SU-DHL-6 (cell line): ENCODE results near the gene UBE2G2.

Source experiments
- H2AFZ ChIP-seq: fragments of 200-600 bp; sonication (generic); 2 replicates; pipeline ENCODE4 v1.6.1; 2014; ENCODE audit warnings: low read depth, mild to moderate bottlenecking, moderate library complexity, mixed read lengths, antibody characterized with exemption, low read length; ENCODE audit not compliant: severe bottlenecking
- H3F3A ChIP-seq: fragments of 200-600 bp; shearing (Covaris generic); 2 replicates; pipeline ENCODE4 v1.6.0; 2016; ENCODE audit warnings: antibody characterized with exemption, mild to moderate bottlenecking; ENCODE audit not compliant: insufficient read depth
- H3K27ac ChIP-seq: fragments of 200-600 bp; sonication (generic); 2 replicates; pipeline ENCODE4 v1.5.1; 2016; ENCODE audit warnings: low read depth, mild to moderate bottlenecking, low read length, moderate library complexity, mixed read lengths
- H3K27me3 ChIP-seq: fragments of 200-600 bp; sonication (generic), shearing (Covaris generic); 2 replicates; pipeline ENCODE4 v1.6.0; 2014; ENCODE audit warnings: mild to moderate bottlenecking, low read length
- H3K36me3 ChIP-seq: fragments of 200-600 bp; sonication (generic); 2 replicates; pipeline ENCODE4 v1.6.1; 2014; ENCODE audit warnings: mild to moderate bottlenecking, low read length, mixed read lengths
- H3K4me2 ChIP-seq: fragments of 300-600, 200-600 bp; shearing (Covaris generic), sonication (generic); 2 replicates; pipeline ENCODE4 v1.6.0; 2014; ENCODE audit warnings: low read length, low read depth, mild to moderate bottlenecking; ENCODE audit not compliant: poor library complexity, severe bottlenecking
- H3K4me3 ChIP-seq: fragments of 200-600 bp; sonication (generic); 2 replicates; pipeline ENCODE4 v1.5.1; 2014; ENCODE audit warnings: antibody characterized with exemption, low read length, mild to moderate bottlenecking, mixed read lengths; ENCODE audit not compliant: insufficient read depth, poor library complexity, severe bottlenecking
- H3K79me2 ChIP-seq: fragments of 200-600 bp; sonication (generic); 2 replicates; pipeline ENCODE4 v1.6.1; 2014; ENCODE audit warnings: mild to moderate bottlenecking, low read length, moderate library complexity; ENCODE audit not compliant: insufficient read depth
- H3K9ac ChIP-seq: fragments of 200-600 bp; sonication (generic); 2 replicates; pipeline ENCODE4 v1.7.0; 2014; ENCODE audit warnings: mild to moderate bottlenecking, low read length
- H3K9me2 ChIP-seq: fragments of 200-600 bp; sonication (generic); replicated peaks from 2 replicates; pipeline ENCODE4 v1.6.1; 2014; ENCODE audit warnings: low read length; ENCODE audit not compliant: insufficient read depth
- H3K9me3 ChIP-seq: fragments of 200-600 bp; sonication (generic); 2 replicates; pipeline ENCODE4 v1.6.1; 2014; ENCODE audit warnings: low read length, mixed read lengths; ENCODE audit not compliant: insufficient read depth
- H4K20me1 ChIP-seq: fragments of 200-600 bp; sonication (generic); 2 replicates; pipeline ENCODE4 v1.6.1; 2014; ENCODE audit warnings: low read depth, mild to moderate bottlenecking, antibody characterized with exemption, low read length, moderate library complexity, mixed read lengths
- CTCF ChIP-seq: fragments of 200-600 bp; sonication (generic); IDR thresholded peaks from one replicate; pipeline ENCODE4 v1.5.1; 2017; ENCODE audit warnings: antibody characterized with exemption, mild to moderate bottlenecking, low read length, moderate library complexity; ENCODE audit not compliant: insufficient read depth, poor library complexity, severe bottlenecking
- EZH2phosphoT487 ChIP-seq: fragments of 200-600 bp; sonication (generic), shearing (Covaris generic); conservative IDR thresholded peaks from 2 replicates; pipeline ENCODE4 v1.6.1; 2018; ENCODE audit warnings: mild to moderate bottlenecking, antibody characterized with exemption, low read length, moderate library complexity, mixed read lengths

The UBE2G2 gene

GRCh38 chr21:44813727-44814126 lies 12.1 kb upstream of the UBE2G2 start:
- Histone ChIP-seq H3K4me3 (no peak overlapping the region), H3K9ac (no peak overlapping the region), H4K20me1 (no peaks in the 10 kb centered on the region), H3K27me3 (no peaks in the 10 kb centered on the region), H3K36me3 (no peaks in the 10 kb centered on the region), H3K9me2 (no peaks in the 10 kb centered on the region), H3K79me2 (peaks cover 63% of the 10 kb centered on the region), H3F3A (0 out of 2 replicates have a peak, but pooled peaks cover 3% of the 10 kb centered on the region), H3K27ac (no peak overlapping the region), H2AFZ (no peak overlapping the region), H3K4me2 (no peak overlapping the region), H3K9me3 (no peaks in the 10 kb centered on the region)
- TF ChIP-seq EZH2phosphoT487 (no peak), CTCF (no peak)

GRCh38 chr21:44813149-44813548 lies 11.5 kb upstream of the UBE2G2 start:
- TF ChIP-seq CTCF, result no peak
- no peak for TF ChIP-seq EZH2phosphoT487
- no peaks in the 10 kb centered on the region for H3K9me3 ChIP-seq
- no peak overlapping the region for H3K27ac ChIP-seq
- H3F3A ChIP-seq, result 0 out of 2 replicates have a peak, but pooled peaks cover 3% of the 10 kb centered on the region
- H3K27me3 ChIP-seq, result no peaks in the 10 kb centered on the region
- H3K9ac ChIP-seq, result no peak overlapping the region
- H2AFZ ChIP-seq, result no peak overlapping the region
- peaks cover 63% of the 10 kb centered on the region for H3K79me2 ChIP-seq
- no peak overlapping the region for H3K4me3 ChIP-seq
- no peak overlapping the region for H3K4me2 ChIP-seq
- H4K20me1 ChIP-seq, result no peaks in the 10 kb centered on the region
- no peaks in the 10 kb centered on the region for H3K9me2 ChIP-seq
- no peaks in the 10 kb centered on the region for H3K36me3 ChIP-seq

- no peaks in the 10 kb centered on the region for H4K20me1 ChIP-seq
- H3K36me3 ChIP-seq, result no peaks in the 10 kb centered on the region
- TF ChIP-seq CTCF (no peak), EZH2phosphoT487 (no peak)
- H3K9me2 ChIP-seq, result no peaks in the 10 kb centered on the region
- H3F3A ChIP-seq, result 0 out of 2 replicates have a peak, but pooled peaks cover 3% of the 10 kb centered on the region
- no peak overlapping the region for H2AFZ ChIP-seq
- no peaks in the 10 kb centered on the region for H3K27me3 ChIP-seq
- H3K9ac ChIP-seq, result no peak overlapping the region
- no peak overlapping the region for H3K4me2 ChIP-seq
- H3K79me2 ChIP-seq, result peaks cover 63% of the 10 kb centered on the region
- no peak overlapping the region for H3K27ac ChIP-seq
- no peaks in the 10 kb centered on the region for H3K9me3 ChIP-seq
- no peak overlapping the region for H3K4me3 ChIP-seq
Measured at GRCh38 chr21:44812640-44813039, 11.0 kb upstream of the UBE2G2 start.

GRCh38 chr21:44810779-44811178 lies 9.2 kb upstream of the UBE2G2 start:
- H2AFZ ChIP-seq, result no peak overlapping the region
- H3K9ac ChIP-seq, result no peak overlapping the region
- TF ChIP-seq EZH2phosphoT487, result no peak
- TF ChIP-seq CTCF, result no peak
- no peaks in the 10 kb centered on the region for H3K36me3 ChIP-seq
- H3K9me2 ChIP-seq, result no peaks in the 10 kb centered on the region
- no peak overlapping the region for H3K27ac ChIP-seq
- no peak overlapping the region for H3K4me3 ChIP-seq
- no peaks in the 10 kb centered on the region for H3F3A ChIP-seq
- no peaks in the 10 kb centered on the region for H3K9me3 ChIP-seq
- H3K27me3 ChIP-seq, result no peaks in the 10 kb centered on the region
- no peak overlapping the region for H3K4me2 ChIP-seq
- H3K79me2 ChIP-seq, result peaks cover 47% of the 10 kb centered on the region
- no peaks in the 10 kb centered on the region for H4K20me1 ChIP-seq
